B cell (primary cell): ENCODE results near the gene RDH13. TPM values are rescaled to one million over a fixed set of nuclear protein-coding genes. Genes with fewer than 3 reads are reported as not detected.
"Not testable (repeated sequence)": the region's sequence is repeated elsewhere in the genome, so short reads cannot be mapped to it uniquely, and the experiment has no call there.

Source experiments
- ATAC-seq: fragments of 200-7000 bp; cut with Tn5 transposase; one replicate; pipeline ENCODE4 v1.10.0; 2021; ENCODE audit warnings: low read depth, mild to moderate bottlenecking, moderate number of reproducible peaks, moderate library complexity
- CTCF ChIA-PET: fragments of 350-600 bp; sonication (Branson Sonifier 250); formaldehyde crosslinking; loops from one replicate; lab custom pipeline; 2021; ENCODE audit warnings: antibody characterized with exemption, inconsistent platforms; lab: Charles Lee
- POLR2A ChIA-PET: fragments of 350-600 bp; sonication (Branson Sonifier 250); formaldehyde crosslinking; loops from one replicate; lab custom pipeline; 2021; ENCODE audit warnings: antibody characterized with exemption; lab: Charles Lee
- DNase-seq: peaks from one replicate; pipeline ENCODE4 v3.0.0; 2013
- H2AFZ ChIP-seq: 2 replicates; pipeline ENCODE4 v1.6.1; 2012; ENCODE audit warnings: mild to moderate bottlenecking, low read depth, low read length; ENCODE audit not compliant: insufficient read depth, poor library complexity, severe bottlenecking
- H3K27ac ChIP-seq, 2 donors: 1 replicate in 1 of 2; 2 replicates in 1 of 2; pipeline ENCODE4 v1.5.1; 2012 to 2013; ENCODE audit warnings: low read length in 2 of 2, mild to moderate bottlenecking in 2 of 2, moderate library complexity in 1 of 2
- H3K27me3 ChIP-seq, 4 experiments: fragments of 200-600 bp in 1 of 4; sonication (generic) in 1 of 4; replicated peaks in 1 of 4; 1 replicate in 2 of 4; 2 replicates in 2 of 4; pipeline versions ENCODE4 v1.6.1 to v1.7.0; 2013 to 2016; ENCODE audit warnings: low read length in 3 of 4, mild to moderate bottlenecking in 2 of 4, mixed read lengths in 1 of 4, moderate library complexity in 1 of 4; ENCODE audit not compliant: insufficient read depth in 4 of 4, control insufficient read depth in 3 of 4; ENCODE audit errors: control extremely low read depth in 1 of 4
- H3K36me3 ChIP-seq, 2 experiments: replicated peaks in 1 of 2; 1 replicate in 1 of 2; 2 replicates in 1 of 2; pipeline versions ENCODE4 v1.6.1 to v1.7.1; 2013; ENCODE audit warnings: low read length in 1 of 2; ENCODE audit not compliant: insufficient read depth in 2 of 2, control insufficient read depth in 1 of 2; ENCODE audit errors: control extremely low read depth in 1 of 2, extremely low read depth in 1 of 2
- H3K4me1 ChIP-seq, 2 donors: fragments of 200-600 bp in 1 of 2; sonication (generic) in 1 of 2; 1 replicate in 1 of 2; 2 replicates in 1 of 2; pipeline versions ENCODE4 v1.5.1 to v1.6.1; 2013 to 2017; ENCODE audit warnings: low read length in 2 of 2; ENCODE audit not compliant: control insufficient read depth in 2 of 2, insufficient read depth in 2 of 2
- H3K4me2 ChIP-seq: replicated peaks from 2 replicates; pipeline ENCODE3; 2012; ENCODE audit warnings: mild to moderate bottlenecking, low read depth, low read length; ENCODE audit not compliant: poor library complexity, severe bottlenecking
- H3K4me3 ChIP-seq, 5 experiments: fragments of 200-600 bp in 1 of 5; sonication (generic) in 1 of 5; 1 replicate in 3 of 5; 2 replicates in 2 of 5; pipeline versions ENCODE4 v1.5.1 to v1.7.0; 2011 to 2016; ENCODE audit warnings: low read length in 4 of 5, mild to moderate bottlenecking in 4 of 5, low read depth in 2 of 5, control low read depth in 1 of 5, moderate library complexity in 1 of 5; ENCODE audit not compliant: insufficient read depth in 1 of 5; ENCODE audit errors: control extremely low read depth in 1 of 5, extremely low read depth in 1 of 5
- H3K79me2 ChIP-seq: fragments of 200-600 bp; sonication (generic); one replicate; pipeline ENCODE4 v1.6.0; 2016; ENCODE audit warnings: low read length; ENCODE audit not compliant: control insufficient read depth, insufficient read depth
- H3K9ac ChIP-seq: fragments of 200-600 bp; sonication (generic); 2 replicates; pipeline ENCODE4 v1.6.1; 2017; ENCODE audit warnings: mild to moderate bottlenecking, low read length, moderate library complexity
- H3K9me3 ChIP-seq, 3 donors: one replicate each; pipeline versions ENCODE4 v1.6.1 to v1.7.1; 2013; ENCODE audit warnings: low read length in 2 of 3; ENCODE audit not compliant: control insufficient read depth in 2 of 3, insufficient read depth in 1 of 3; ENCODE audit errors: control extremely low read depth in 1 of 3
- H4K20me1 ChIP-seq: 2 replicates; pipeline ENCODE4 v1.6.0; 2012; ENCODE audit warnings: mild to moderate bottlenecking, low read length; ENCODE audit not compliant: insufficient read depth, control insufficient read depth, poor library complexity, severe bottlenecking
- H3K27ac Mint-ChIP-seq: one replicate; pipeline ENCODE4 v1.8.0; 2021; ENCODE audit warnings: mixed read lengths
- H3K27me3 Mint-ChIP-seq: one replicate; pipeline ENCODE4 v1.8.0; 2021; ENCODE audit warnings: mixed read lengths
- H3K4me1 Mint-ChIP-seq: one replicate; pipeline ENCODE4 v1.8.0; 2021; ENCODE audit warnings: mixed read lengths
- H3K4me3 Mint-ChIP-seq: one replicate; pipeline ENCODE4 v1.8.0; 2021; ENCODE audit warnings: mixed read lengths
- H3K9me3 Mint-ChIP-seq: one replicate; pipeline ENCODE4 v1.8.0; 2022; ENCODE audit warnings: mixed read lengths; ENCODE audit not compliant: insufficient read depth
- EZH2 ChIP-seq: IDR thresholded peaks from 2 replicates; pipeline ENCODE4 v1.6.1; 2012; ENCODE audit warnings: borderline replicate concordance, low read depth, mild to moderate bottlenecking, moderate library complexity, low read length; ENCODE audit not compliant: insufficient read depth, poor library complexity, severe bottlenecking
- WGBS: methylation state at CpG from one replicate; pipeline ENCODE4 v1.1.5; 2013; ENCODE audit warnings: missing lambda C conversion rate; ENCODE audit not compliant: insufficient coverage; 5-methylcytosine and 5-hydroxymethylcytosine counted together
- intact Hi-C: fragments of 100-400 bp; cut with micrococcal nuclease; formaldehyde crosslinking; loops from one replicate; pipeline ENCODE4 v1.10.0; 2022
- polyA plus RNA-seq: library from polyadenylated mRNA; depleted of rRNA; stranded (reverse); fragments of >200 nt; gene quantifications from 2 replicates; pipeline ENCODE4 v1.2.3, GENCODE V29; 2012
- total RNA-seq, 2 donors: library from RNA; stranded (reverse); fragments of 120-200 nt in 1 of 2; gene quantifications; 1 replicate in 1 of 2; 2 replicates in 1 of 2; pipeline versions ENCODE4 v1.2.3 to v1.2.4, GENCODE V29; 2013 to 2022
- TF ChIP-seq, protein P1 (sequence below): fragments of 200-600 bp; IDR thresholded peaks from one replicate; pipeline ENCODE4 v1.8.0; 2022; ENCODE audit warnings: antibody characterized with exemption, mild to moderate bottlenecking

Gene RDH13
- total and polyA plus RNA-seq, 2 donors (not counting 1 experiment from before 2014, with no cell fraction given) = 17.5 to 20.4 TPM

DNA sequence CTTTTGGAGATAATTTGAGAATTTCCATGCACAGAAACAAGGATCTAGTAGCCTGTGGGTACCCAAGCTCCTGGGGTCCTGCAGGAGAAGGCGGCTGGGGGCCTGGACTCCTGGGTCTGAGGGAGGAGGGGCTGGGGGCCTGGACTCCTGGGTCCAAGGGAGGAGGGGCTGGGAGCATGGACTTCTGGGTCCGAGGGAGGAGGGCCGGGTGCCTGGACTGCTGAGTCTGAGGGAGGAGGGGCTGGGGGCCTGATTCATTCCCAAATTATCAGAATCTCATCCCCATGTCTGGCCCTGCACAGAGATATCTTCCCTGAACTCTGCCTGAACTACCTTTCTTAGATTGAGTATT lies 520 bp upstream of the RDH13 start:
- Histone ChIP-seq H3K9ac (peak overlapping the region; percentile 75), H3K36me3 (peaks cover 0 to under 1% of the 10 kb centered on the region in 2 experiments), H3K79me2 (peaks cover 11% of the 10 kb centered on the region), H3K27ac (peak overlapping the region; percentile 38 to 51), H3K4me2 (peak overlapping the region; percentile 91), H3K4me3 (peak overlapping the region in 3 of 5 experiments; percentile 25 to 67 (median 42)), H3K9me3 (peaks cover 0 to 11% (median 0%) of the 10 kb centered on the region in 3 donors), H4K20me1 (no peaks in the 10 kb centered on the region), H3K4me1 (peaks cover 7 to 13% of the 10 kb centered on the region in 2 donors), H2AFZ (peak overlapping the region; percentile 85), H3K27me3 (peaks cover 0 to 20% (median under 1%) of the 10 kb centered on the region in 4 experiments)
- H3K4me1 Mint-ChIP-seq = peaks cover 6% of the 10 kb centered on the region
- peaks cover 20% of the 10 kb centered on the region for H3K27me3 Mint-ChIP-seq
- intact Hi-C loops = loop anchor here (1.0 kb wide), 2 partner anchors 18 to 54 kb away; partner anchors contain the start of gene PPP1R12C
- ATAC-seq (no peak), DNase-seq (no peak)
- peak overlapping the region; percentile 82 for H3K4me3 Mint-ChIP-seq
- H3K27ac Mint-ChIP-seq = peak overlapping the region; percentile 77
- CTCF ChIA-PET = interaction anchor here (1.0 kb wide), 3 partner anchors 25 to 569 kb away, joined by 3 read pairs; partner anchors contain the start of gene TMEM238
- H3K9me3 Mint-ChIP-seq = no peaks in the 10 kb centered on the region
- POLR2A ChIA-PET = no interaction called here
- WGBS = no CpG with 5 or more reads among the region's 3 CpGs
- TF ChIP-seq EZH2 = no peak
- TF ChIP-seq, protein P1, sequence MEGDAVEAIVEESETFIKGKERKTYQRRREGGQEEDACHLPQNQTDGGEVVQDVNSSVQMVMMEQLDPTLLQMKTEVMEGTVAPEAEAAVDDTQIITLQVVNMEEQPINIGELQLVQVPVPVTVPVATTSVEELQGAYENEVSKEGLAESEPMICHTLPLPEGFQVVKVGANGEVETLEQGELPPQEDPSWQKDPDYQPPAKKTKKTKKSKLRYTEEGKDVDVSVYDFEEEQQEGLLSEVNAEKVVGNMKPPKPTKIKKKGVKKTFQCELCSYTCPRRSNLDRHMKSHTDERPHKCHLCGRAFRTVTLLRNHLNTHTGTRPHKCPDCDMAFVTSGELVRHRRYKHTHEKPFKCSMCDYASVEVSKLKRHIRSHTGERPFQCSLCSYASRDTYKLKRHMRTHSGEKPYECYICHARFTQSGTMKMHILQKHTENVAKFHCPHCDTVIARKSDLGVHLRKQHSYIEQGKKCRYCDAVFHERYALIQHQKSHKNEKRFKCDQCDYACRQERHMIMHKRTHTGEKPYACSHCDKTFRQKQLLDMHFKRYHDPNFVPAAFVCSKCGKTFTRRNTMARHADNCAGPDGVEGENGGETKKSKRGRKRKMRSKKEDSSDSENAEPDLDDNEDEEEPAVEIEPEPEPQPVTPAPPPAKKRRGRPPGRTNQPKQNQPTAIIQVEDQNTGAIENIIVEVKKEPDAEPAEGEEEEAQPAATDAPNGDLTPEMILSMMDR = no peak

DNA sequence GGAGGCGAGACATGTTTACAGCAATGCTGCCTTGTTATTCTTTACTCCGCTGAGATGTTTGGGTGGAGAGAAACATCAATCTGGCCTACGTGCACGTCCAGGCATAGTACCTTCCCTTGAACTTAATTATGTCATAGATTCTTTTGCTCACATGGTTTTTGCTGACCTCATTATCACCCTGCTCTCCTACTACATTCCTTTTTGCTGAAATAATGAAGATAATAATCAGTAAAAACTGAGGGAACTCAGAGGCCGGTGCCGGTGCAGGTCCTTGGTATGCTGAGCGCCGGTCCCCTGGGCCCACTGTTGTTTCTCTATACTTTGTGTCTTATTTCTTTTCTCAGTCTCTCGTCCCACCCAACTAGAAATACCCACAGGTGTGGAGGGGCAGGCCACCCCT lies 2.7 kb downstream of the RDH13 start:
- ATAC-seq, H3K9me3 Mint-ChIP-seq, intact Hi-C loops, H4K20me1 ChIP-seq, H3K4me3 Mint-ChIP-seq, H3K4me1 Mint-ChIP-seq, H3K27me3 Mint-ChIP-seq, H3K27ac ChIP-seq, DNase-seq, H3K9ac ChIP-seq, H2AFZ ChIP-seq, H3K4me2 ChIP-seq, CTCF ChIA-PET, H3K27me3 ChIP-seq, H3K27ac Mint-ChIP-seq, H3K4me3 ChIP-seq, POLR2A ChIA-PET: not testable (repeated sequence)
- peaks cover 7 to 13% of the 10 kb centered on the region in 2 donors for H3K4me1 ChIP-seq
- 100% methylated on average over 1 of the region's 9 CpGs for WGBS
- peaks cover 0 to 21% (median 0%) of the 10 kb centered on the region in 3 donors for H3K9me3 ChIP-seq
- peaks cover 4 to 22% of the 10 kb centered on the region in 2 experiments for H3K36me3 ChIP-seq
- H3K79me2 ChIP-seq = peaks cover 13% of the 10 kb centered on the region
